Measurements from ENCODE around the gene CYFIP2. TPM values are rescaled to one million over a fixed set of nuclear protein-coding genes. Genes with fewer than 3 reads are reported as not detected.

Gene CYFIP2
- total and polyA plus RNA-seq, 2 of the 8 experiments (the other 6 are each of a cell fraction or from before 2014, with no cell fraction given), result 45.1 to 80.6 TPM

GRCh38 chr5:157343842-157344790 is 78.2 kb downstream of the CYFIP2 start (continued):
- TF ChIP-seq GABPA (IDR thresholded peaks at IDR 0.05; ENCODE audit: borderline replicate concordance, insufficient read depth, low read length), result no peak
- no peak for TF ChIP-seq CEBPB (IDR thresholded peaks at IDR 0.05; ENCODE audit: low read depth, low read length)

Data from H1 (cell line).